Activated T-helper 17 cell treated with anti-CD3 and anti-CD28 coated beads, Interleukin-2, amount 50 U/mL, for 72 hours (primary cell): ENCODE results near the gene NMU. TPM values are rescaled to one million over a fixed set of nuclear protein-coding genes. Genes with fewer than 3 reads are reported as not detected.
A peak's percentile ranks its signal among the peaks of the same experiment; 100 is the strongest.
"Not testable (repeated sequence)": the region's sequence is repeated elsewhere in the genome, so short reads cannot be mapped to it uniquely, and the experiment has no call there.

Experiments
- ATAC-seq: fragments of 150-1000 bp; cut with Tn5 transposase; replicated peaks from 2 replicates; pipeline ENCODE4 v1.10.0; 2021; ENCODE audit warnings: mild to moderate bottlenecking, moderate library complexity
- H3K27ac Mint-ChIP-seq: one replicate; pipeline ENCODE4 v1.8.0; 2022; ENCODE audit warnings: mixed read lengths
- H3K27me3 Mint-ChIP-seq: one replicate; pipeline ENCODE4 v1.8.0; 2022; ENCODE audit warnings: mixed read lengths
- H3K36me3 Mint-ChIP-seq: one replicate; pipeline ENCODE4 v1.8.0; 2022; ENCODE audit warnings: low read depth, mild to moderate bottlenecking, mixed read lengths
- H3K4me1 Mint-ChIP-seq: one replicate; pipeline ENCODE4 v1.8.0; 2022; ENCODE audit warnings: mixed read lengths
- H3K4me3 Mint-ChIP-seq: one replicate; pipeline ENCODE4 v1.8.0; 2022; ENCODE audit warnings: mild to moderate bottlenecking, mixed read lengths
- H3K9me3 Mint-ChIP-seq: one replicate; pipeline ENCODE4 v1.8.0; 2022; ENCODE audit warnings: mixed read lengths
- total RNA-seq, 2 donors: library from RNA; stranded (reverse); gene quantifications; one replicate each; pipeline ENCODE4 v1.2.3, GENCODE V29; 2022

The NMU gene
- total RNA-seq, 2 donors from 2014 or later, result 0.53 to 1.0 TPM

DNA sequence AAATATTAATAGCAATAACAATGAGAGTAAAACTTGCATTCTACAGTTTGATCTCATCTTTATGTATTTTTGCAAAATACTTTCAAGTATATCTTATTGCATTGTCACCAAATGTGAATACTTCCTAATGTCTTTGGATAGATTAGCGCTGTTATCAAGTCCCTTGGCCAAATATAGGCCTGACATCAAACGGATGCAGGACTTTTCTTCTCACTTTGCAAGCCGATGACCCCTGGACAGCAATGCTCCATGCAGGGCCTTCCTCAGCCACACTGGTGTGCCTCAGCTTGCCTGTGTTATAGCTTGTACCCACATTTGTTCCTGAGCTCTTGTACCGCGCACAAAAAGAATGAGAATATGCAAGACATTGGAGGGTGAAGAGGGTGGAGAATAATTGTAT is 18.0 kb upstream of the NMU start:
- Mint-ChIP-seq H3K4me1 (no peaks in the 10 kb centered on the region), H3K36me3 (no peaks in the 10 kb centered on the region), H3K4me3 (no peak overlapping the region), H3K27ac (no peak overlapping the region), H3K27me3 (peaks cover 11% of the 10 kb centered on the region), H3K9me3 (no peaks in the 10 kb centered on the region)
- ATAC-seq, result no peak

GRCh38 chr4:55650483-55650882 is 14.4 kb upstream of the NMU start:
- no peaks in the 10 kb centered on the region for H3K4me1 Mint-ChIP-seq
- ATAC-seq, result no peak
- H3K36me3 Mint-ChIP-seq, result no peaks in the 10 kb centered on the region
- peaks cover 15% of the 10 kb centered on the region for H3K27me3 Mint-ChIP-seq
- no peaks in the 10 kb centered on the region for H3K9me3 Mint-ChIP-seq
- H3K27ac Mint-ChIP-seq, result no peak overlapping the region
- H3K4me3 Mint-ChIP-seq, result no peak overlapping the region

- no peak overlapping the region for H3K27ac Mint-ChIP-seq
- no peaks in the 10 kb centered on the region for H3K9me3 Mint-ChIP-seq
- no peaks in the 10 kb centered on the region for H3K36me3 Mint-ChIP-seq
- peaks cover 12% of the 10 kb centered on the region for H3K4me1 Mint-ChIP-seq
- no peak overlapping the region for H3K4me3 Mint-ChIP-seq
- peaks cover 37% of the 10 kb centered on the region for H3K27me3 Mint-ChIP-seq
- no peak for ATAC-seq
Measured at GRCh38 chr4:55637272-55637820, 1.2 kb upstream of the NMU start.

GRCh38 chr4:55636656-55636999 is 530 bp upstream of the NMU start:
- ATAC-seq, result no peak
- peaks cover 12% of the 10 kb centered on the region for H3K4me1 Mint-ChIP-seq

GRCh38 chr4:55635282-55635681 is 816 bp downstream of the NMU start:
- H3K27me3 Mint-ChIP-seq, result peaks cover 51% of the 10 kb centered on the region
- peak overlapping the region; percentile 72 for H3K4me3 Mint-ChIP-seq
- H3K27ac Mint-ChIP-seq, result no peak overlapping the region
- H3K36me3 Mint-ChIP-seq, result no peaks in the 10 kb centered on the region
- ATAC-seq, result peak; percentile 24
- H3K4me1 Mint-ChIP-seq, result peaks cover 12% of the 10 kb centered on the region
- H3K9me3 Mint-ChIP-seq, result no peaks in the 10 kb centered on the region

More at GRCh38 chr4:55636656-55636999, 530 bp upstream of the NMU start:
- Mint-ChIP-seq H3K27me3 (peaks cover 40% of the 10 kb centered on the region), H3K9me3 (no peaks in the 10 kb centered on the region), H3K36me3 (no peaks in the 10 kb centered on the region), H3K27ac (no peak overlapping the region), H3K4me3 (peak overlapping the region; percentile 74)

GRCh38 chr4:55634417-55635128 is 1.5 kb downstream of the NMU start:
- Mint-ChIP-seq H3K27ac (no peak overlapping the region), H3K27me3 (peaks cover 57% of the 10 kb centered on the region), H3K9me3 (no peaks in the 10 kb centered on the region), H3K4me1 (peaks cover 12% of the 10 kb centered on the region), H3K4me3 (peak overlapping the region; percentile 72), H3K36me3 (no peaks in the 10 kb centered on the region)
- ATAC-seq, result no peak

- H3K4me1 Mint-ChIP-seq, result peaks cover 12% of the 10 kb centered on the region
- ATAC-seq, result no peak
- H3K27ac Mint-ChIP-seq, result no peak overlapping the region
- no peaks in the 10 kb centered on the region for H3K9me3 Mint-ChIP-seq
- H3K27me3 Mint-ChIP-seq, result peaks cover 57% of the 10 kb centered on the region
- no peaks in the 10 kb centered on the region for H3K36me3 Mint-ChIP-seq
- H3K4me3 Mint-ChIP-seq, result no peak overlapping the region
Measured at GRCh38 chr4:55633903-55634302, 2.2 kb downstream of the NMU start.

- Mint-ChIP-seq H3K4me3 (no peak overlapping the region), H3K4me1 (no peaks in the 10 kb centered on the region), H3K27me3 (peaks cover 15% of the 10 kb centered on the region), H3K36me3 (no peaks in the 10 kb centered on the region), H3K27ac (no peak overlapping the region), H3K9me3 (no peaks in the 10 kb centered on the region)
- ATAC-seq, result no peak
Measured at GRCh38 chr4:55625835-55626234, 10.3 kb downstream of the NMU start.

- not testable (repeated sequence) for H3K36me3 Mint-ChIP-seq, H3K9me3 Mint-ChIP-seq, H3K27ac Mint-ChIP-seq, H3K27me3 Mint-ChIP-seq, H3K4me1 Mint-ChIP-seq, ATAC-seq, H3K4me3 Mint-ChIP-seq
Measured at GRCh38 chr4:55624063-55624462, 12.0 kb downstream of the NMU start.

- ATAC-seq, result no peak
- Mint-ChIP-seq H3K4me1 (peaks cover 6% of the 10 kb centered on the region), H3K4me3 (peak overlapping the region; percentile 1), H3K36me3 (no peaks in the 10 kb centered on the region), H3K27me3 (peaks cover 5% of the 10 kb centered on the region), H3K9me3 (no peaks in the 10 kb centered on the region), H3K27ac (no peak overlapping the region)
Measured at GRCh38 chr4:55618546-55619143, 17.5 kb downstream of the NMU start.

- no peak overlapping the region for H3K4me3 Mint-ChIP-seq
- peaks cover 6% of the 10 kb centered on the region for H3K4me1 Mint-ChIP-seq
- peak; percentile 85 for ATAC-seq
Measured at GRCh38 chr4:55617587-55618197, 18.4 kb downstream of the NMU start.

DNA sequence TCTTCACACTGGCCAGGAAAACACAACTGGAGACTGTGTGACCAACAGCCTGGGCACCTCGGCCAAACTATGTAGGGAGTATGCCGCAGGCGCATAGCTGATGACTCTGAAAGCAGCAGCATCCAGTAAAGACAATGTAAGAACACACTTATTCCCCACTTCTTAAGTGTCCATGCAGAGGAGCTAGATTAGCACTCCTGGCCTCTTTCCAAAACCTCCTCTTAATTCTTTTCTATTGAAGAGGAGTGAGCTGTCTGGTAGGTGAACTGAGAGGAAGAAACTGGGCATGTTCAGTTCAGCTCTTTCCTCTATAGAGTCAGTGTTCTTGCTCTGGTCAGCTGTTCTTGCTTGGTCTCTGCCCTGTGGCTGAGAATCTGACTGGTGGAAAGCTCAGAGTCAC is 21.1 kb downstream of the NMU start:
- no peak overlapping the region for H3K27ac Mint-ChIP-seq
- ATAC-seq, result no peak
- H3K36me3 Mint-ChIP-seq, result no peaks in the 10 kb centered on the region
- H3K27me3 Mint-ChIP-seq, result peaks cover 5% of the 10 kb centered on the region
- H3K9me3 Mint-ChIP-seq, result no peaks in the 10 kb centered on the region
- peaks cover 6% of the 10 kb centered on the region for H3K4me1 Mint-ChIP-seq
- no peak overlapping the region for H3K4me3 Mint-ChIP-seq

More at GRCh38 chr4:55617587-55618197, 18.4 kb downstream of the NMU start:
- Mint-ChIP-seq H3K27me3 (peaks cover 5% of the 10 kb centered on the region), H3K27ac (no peak overlapping the region), H3K9me3 (no peaks in the 10 kb centered on the region), H3K36me3 (no peaks in the 10 kb centered on the region)

GRCh38 chr4:55613621-55614020 is 22.5 kb downstream of the NMU start:
- H3K27me3 Mint-ChIP-seq, result peaks cover 5% of the 10 kb centered on the region
- no peaks in the 10 kb centered on the region for H3K9me3 Mint-ChIP-seq
- H3K27ac Mint-ChIP-seq, result no peak overlapping the region
- H3K4me3 Mint-ChIP-seq, result no peak overlapping the region
- H3K36me3 Mint-ChIP-seq, result no peaks in the 10 kb centered on the region
- ATAC-seq, result no peak
- H3K4me1 Mint-ChIP-seq, result peaks cover 13% of the 10 kb centered on the region

DNA sequence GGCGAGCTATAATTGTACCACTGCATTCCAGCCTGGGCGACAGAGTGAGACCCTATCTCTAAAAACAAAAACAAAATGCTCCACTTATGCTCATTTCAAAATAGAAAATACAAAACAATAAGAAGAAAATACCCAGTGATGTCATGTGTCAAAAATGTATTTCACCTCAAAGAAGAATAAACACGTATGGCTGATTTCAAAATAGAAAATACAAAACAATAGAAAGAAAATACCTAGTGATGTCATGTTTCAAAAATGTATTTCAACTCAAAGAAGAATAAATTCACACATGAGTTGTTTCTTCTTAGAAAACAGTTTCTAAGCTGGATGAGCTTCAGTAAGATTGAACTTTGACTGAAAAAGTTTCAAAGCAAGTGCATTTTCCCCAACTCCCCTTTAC is 23.8 kb downstream of the NMU start:
- peaks cover 3% of the 10 kb centered on the region for H3K27me3 Mint-ChIP-seq
- H3K9me3 Mint-ChIP-seq, result no peaks in the 10 kb centered on the region
- ATAC-seq, result no peak
- no peaks in the 10 kb centered on the region for H3K36me3 Mint-ChIP-seq
- no peak overlapping the region for H3K27ac Mint-ChIP-seq
- no peak overlapping the region for H3K4me3 Mint-ChIP-seq
- peaks cover 8% of the 10 kb centered on the region for H3K4me1 Mint-ChIP-seq
